Measurements from ENCODE around the gene SIGLEC9. TPM values are rescaled to one million over a fixed set of nuclear protein-coding genes. Genes with fewer than 3 reads are reported as not detected.

SIGLEC9 gene
- total RNA-seq, 2 experiments from 2014 or later, result 0.26 TPM; not detected in 1

GRCh38 chr19:51145916-51146493, 21.3 kb downstream of the SIGLEC9 start:
- Mint-ChIP-seq H3K9me3 (ENCODE audit: low read depth) (no peaks in the 10 kb centered on the region), H3K36me3 (no peaks in the 10 kb centered on the region), H3K4me1 (no peaks in the 10 kb centered on the region)

DNA sequence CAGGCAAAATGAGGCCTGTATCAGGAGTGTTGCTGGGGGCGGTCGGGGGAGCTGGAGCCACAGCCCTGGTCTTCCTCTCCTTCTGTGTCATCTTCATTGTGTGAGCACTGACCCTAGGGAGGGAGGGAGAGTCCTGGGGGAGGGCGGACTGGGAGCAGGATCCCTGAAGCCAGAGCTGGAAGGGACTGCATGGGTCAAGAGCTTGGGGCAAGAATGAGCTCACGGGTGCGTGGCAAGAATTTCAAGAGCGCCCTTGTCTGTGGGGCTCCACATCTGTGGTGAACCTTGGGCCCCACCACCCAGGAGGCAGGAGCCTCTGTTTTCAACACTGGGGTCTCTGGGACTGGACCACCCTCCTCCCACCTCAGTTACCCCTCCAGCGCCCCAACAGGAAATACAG, 22.0 kb downstream of the SIGLEC9 start:
- H3K4me3 Mint-ChIP-seq, result no peak overlapping the region
- H3K9me3 Mint-ChIP-seq (ENCODE audit: low read depth), result no peaks in the 10 kb centered on the region
- H3K36me3 Mint-ChIP-seq, result no peaks in the 10 kb centered on the region
- no peak overlapping the region for H3K27ac Mint-ChIP-seq
- DNase-seq (no peak), ATAC-seq (no peak)
- no peaks in the 10 kb centered on the region for H3K4me1 Mint-ChIP-seq
- CTCF ChIA-PET, result interaction anchor here (4.4 kb wide), 1 partner anchor 11 kb away, joined by 21 read pairs; no protein-coding TSS in a partner anchor
- peaks cover 37% of the 10 kb centered on the region for H3K27me3 Mint-ChIP-seq

More at GRCh38 chr19:51145916-51146493, 21.3 kb downstream of the SIGLEC9 start:
- ATAC-seq (no peak), DNase-seq (no peak)
- Mint-ChIP-seq H3K27me3 (peaks cover 33% of the 10 kb centered on the region), H3K4me3 (no peak overlapping the region), H3K27ac (no peak overlapping the region)
- CTCF ChIA-PET, result interaction anchor here (4.4 kb wide), 1 partner anchor 12 kb away, joined by 21 read pairs; no protein-coding TSS in a partner anchor

- no peaks in the 10 kb centered on the region for H3K9me3 Mint-ChIP-seq (ENCODE audit: low read depth)
- H3K4me1 Mint-ChIP-seq, result no peaks in the 10 kb centered on the region
- H3K36me3 Mint-ChIP-seq, result no peaks in the 10 kb centered on the region
- CTCF ChIA-PET, result interaction anchor here (4.4 kb wide), 1 partner anchor 10 kb away, joined by 21 read pairs; no protein-coding TSS in a partner anchor
- no peak overlapping the region for H3K27ac Mint-ChIP-seq
- H3K4me3 Mint-ChIP-seq, result no peak overlapping the region
- peak; percentile 5 for DNase-seq
- H3K27me3 Mint-ChIP-seq, result peaks cover 39% of the 10 kb centered on the region
- ATAC-seq, result no peak
These were observed 23.0 kb downstream of the SIGLEC9 start for GRCh38 chr19:51147663-51148062.

DNA sequence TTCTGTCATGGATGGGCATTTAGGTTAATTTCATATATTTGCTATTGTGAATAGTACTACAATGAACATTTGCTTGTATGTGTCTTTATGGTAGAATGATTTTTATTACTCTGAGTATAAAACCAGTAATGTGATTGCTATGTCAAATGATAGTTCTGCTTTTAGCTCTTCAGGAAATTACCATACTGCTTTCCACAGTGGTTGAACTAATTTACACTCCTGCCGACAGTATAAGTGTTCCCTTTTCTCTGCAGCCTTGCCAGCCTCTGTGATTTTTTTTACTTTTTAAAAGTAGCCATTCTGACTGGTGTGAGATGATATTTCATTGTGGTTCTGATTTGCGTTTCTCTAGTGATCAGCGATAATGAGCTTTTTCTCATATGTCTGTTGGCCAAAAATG, 23.9 kb downstream of the SIGLEC9 start:
- no peak overlapping the region for H3K27ac Mint-ChIP-seq
- H3K4me1 Mint-ChIP-seq, result no peaks in the 10 kb centered on the region
- no peak for DNase-seq
- no peaks in the 10 kb centered on the region for H3K9me3 Mint-ChIP-seq (ENCODE audit: low read depth)
- H3K4me3 Mint-ChIP-seq, result no peak overlapping the region
- H3K36me3 Mint-ChIP-seq, result no peaks in the 10 kb centered on the region
- ATAC-seq, result no peak
- H3K27me3 Mint-ChIP-seq, result peaks cover 48% of the 10 kb centered on the region
- CTCF ChIA-PET, result interaction anchor here (1.2 to 2.3 kb wide), 3 partner anchors 10 to 111 kb away, joined by 4 to 8 read pairs (median 7); no protein-coding TSS in a partner anchor

- peaks cover 57% of the 10 kb centered on the region for H3K27me3 Mint-ChIP-seq
- DNase-seq (peak; percentile 11), ATAC-seq (no peak)
- CTCF ChIA-PET, result interaction anchor here (2.3 kb wide), 2 partner anchors 8 to 109 kb away, joined by 7 to 8 read pairs; no protein-coding TSS in a partner anchor
- H3K4me1 Mint-ChIP-seq, result no peaks in the 10 kb centered on the region
- no peaks in the 10 kb centered on the region for H3K9me3 Mint-ChIP-seq (ENCODE audit: low read depth)
- H3K27ac Mint-ChIP-seq, result no peak overlapping the region
- H3K36me3 Mint-ChIP-seq, result no peaks in the 10 kb centered on the region
- no peak overlapping the region for H3K4me3 Mint-ChIP-seq
These were observed 25.9 kb downstream of the SIGLEC9 start for GRCh38 chr19:51150627-51151026.

GRCh38 chr19:51156710-51157109, 32.0 kb downstream of the SIGLEC9 start:
- ATAC-seq, result no peak
- H3K36me3 Mint-ChIP-seq, result no peaks in the 10 kb centered on the region

GRCh38 chr19:51157265-51157664, 32.6 kb downstream of the SIGLEC9 start:
- Mint-ChIP-seq H3K4me1 (peaks cover 30% of the 10 kb centered on the region), H3K9me3 (ENCODE audit: low read depth) (no peaks in the 10 kb centered on the region), H3K27me3 (peaks cover 57% of the 10 kb centered on the region), H3K27ac (no peak overlapping the region), H3K4me3 (no peak overlapping the region), H3K36me3 (no peaks in the 10 kb centered on the region)
- ATAC-seq (no peak), DNase-seq (peak; percentile 31)
- CTCF ChIA-PET, result interaction anchor here (0.9 to 9.9 kb wide), 11 partner anchors 11 to 182 kb away, joined by 3 to 204 read pairs (median 11); partner anchors contain the start of gene SIGLECL1

More at GRCh38 chr19:51156710-51157109, 32.0 kb downstream of the SIGLEC9 start:
- Mint-ChIP-seq H3K4me3 (no peak overlapping the region), H3K9me3 (ENCODE audit: low read depth) (no peaks in the 10 kb centered on the region), H3K4me1 (peaks cover 29% of the 10 kb centered on the region), H3K27me3 (peaks cover 55% of the 10 kb centered on the region), H3K27ac (no peak overlapping the region)
- CTCF ChIA-PET, result interaction anchor here (0.9 to 9.9 kb wide), 13 partner anchors 11 to 500 kb away, joined by 3 to 204 read pairs (median 5); partner anchors contain the start of gene SIGLECL1
- DNase-seq, result peak; percentile 25

GRCh38 chr19:51158474-51159129, 33.9 kb downstream of the SIGLEC9 start:
- Mint-ChIP-seq H3K9me3 (ENCODE audit: low read depth) (no peaks in the 10 kb centered on the region), H3K4me3 (no peak overlapping the region)

GRCh38 chr19:51159656-51160055, 35.0 kb downstream of the SIGLEC9 start:
- ATAC-seq, result no peak
- Mint-ChIP-seq H3K4me3 (no peak overlapping the region), H3K4me1 (peaks cover 50% of the 10 kb centered on the region), H3K27ac (no peak overlapping the region), H3K36me3 (no peaks in the 10 kb centered on the region), H3K27me3 (peaks cover 48% of the 10 kb centered on the region), H3K9me3 (ENCODE audit: low read depth) (no peaks in the 10 kb centered on the region)
- CTCF ChIA-PET, result interaction anchor here (1.7 to 9.9 kb wide), 10 partner anchors 10 to 235 kb away, joined by 4 to 204 read pairs (median 13); no protein-coding TSS in a partner anchor
- DNase-seq, result no peak

More at GRCh38 chr19:51158474-51159129, 33.9 kb downstream of the SIGLEC9 start:
- Mint-ChIP-seq H3K36me3 (no peaks in the 10 kb centered on the region), H3K4me1 (peaks cover 40% of the 10 kb centered on the region), H3K27ac (peak overlapping the region; percentile 53), H3K27me3 (peaks cover 48% of the 10 kb centered on the region)
- ATAC-seq (peak; percentile 87), DNase-seq (peak; percentile 89)
- CTCF ChIA-PET, result interaction anchor here (0.5 to 9.9 kb wide), 31 partner anchors 9 to 316 kb away, joined by 3 to 204 read pairs (median 5); partner anchors contain the start of genes CTU1 and SIGLECL1

GRCh38 chr19:51161266-51161665, 36.6 kb downstream of the SIGLEC9 start:
- Mint-ChIP-seq H3K4me3 (no peak overlapping the region), H3K27me3 (peaks cover 46% of the 10 kb centered on the region), H3K4me1 (peaks cover 55% of the 10 kb centered on the region), H3K36me3 (no peaks in the 10 kb centered on the region), H3K9me3 (ENCODE audit: low read depth) (no peaks in the 10 kb centered on the region), H3K27ac (no peak overlapping the region)
- CTCF ChIA-PET, result interaction anchor here (1.2 to 9.9 kb wide), 3 partner anchors 9 to 98 kb away, joined by 4 to 204 read pairs (median 4); no protein-coding TSS in a partner anchor
- DNase-seq (no peak), ATAC-seq (no peak)

- ATAC-seq (no peak), DNase-seq (no peak)
- H3K9me3 Mint-ChIP-seq (ENCODE audit: low read depth), result no peaks in the 10 kb centered on the region
- no peak overlapping the region for H3K27ac Mint-ChIP-seq
- peaks cover 62% of the 10 kb centered on the region for H3K4me1 Mint-ChIP-seq
- no peak overlapping the region for H3K4me3 Mint-ChIP-seq
- CTCF ChIA-PET, result interaction anchor here (0.7 to 9.9 kb wide), 4 partner anchors 8 to 279 kb away, joined by 3 to 204 read pairs (median 4); no protein-coding TSS in a partner anchor
- H3K36me3 Mint-ChIP-seq, result no peaks in the 10 kb centered on the region
- peaks cover 46% of the 10 kb centered on the region for H3K27me3 Mint-ChIP-seq
These were observed 37.3 kb downstream of the SIGLEC9 start for GRCh38 chr19:51161867-51162496.

GRCh38 chr19:51163257-51163656, 38.6 kb downstream of the SIGLEC9 start:
- ATAC-seq, result no peak
- no peak for DNase-seq
- Mint-ChIP-seq H3K4me1 (peaks cover 70% of the 10 kb centered on the region), H3K27ac (no peak overlapping the region), H3K27me3 (peaks cover 42% of the 10 kb centered on the region), H3K36me3 (no peaks in the 10 kb centered on the region), H3K4me3 (no peak overlapping the region), H3K9me3 (ENCODE audit: low read depth) (no peaks in the 10 kb centered on the region)
- CTCF ChIA-PET, result interaction anchor here (1.4 to 9.9 kb wide), 2 partner anchors 15 to 96 kb away, joined by 4 to 204 read pairs; no protein-coding TSS in a partner anchor

DNA sequence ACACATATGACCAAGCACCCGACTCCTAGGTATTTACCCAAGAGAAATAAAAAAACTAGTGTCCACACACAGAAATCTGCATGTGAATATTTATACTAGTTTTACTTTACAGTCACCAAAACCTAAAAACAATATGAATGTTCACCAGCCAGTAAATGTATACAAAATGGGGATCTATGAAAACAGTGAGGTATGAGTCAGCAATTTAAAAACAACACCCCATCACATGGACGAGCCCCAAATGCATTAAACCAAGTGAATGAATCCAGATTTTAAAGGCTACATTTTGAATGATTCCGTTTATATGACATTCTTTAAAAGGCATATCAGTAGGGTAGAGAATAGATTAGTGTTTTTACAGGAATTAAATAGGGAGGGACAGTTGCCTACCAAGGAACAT, 39.5 kb downstream of the SIGLEC9 start:
- DNase-seq, result no peak
- ATAC-seq, result no peak
- no peaks in the 10 kb centered on the region for H3K36me3 Mint-ChIP-seq
- H3K27ac Mint-ChIP-seq, result no peak overlapping the region
- no peak overlapping the region for H3K4me3 Mint-ChIP-seq
- CTCF ChIA-PET, result interaction anchor here (1.1 kb wide), 1 partner anchor 94 kb away, joined by 4 read pairs; no protein-coding TSS in a partner anchor
- peaks cover 38% of the 10 kb centered on the region for H3K27me3 Mint-ChIP-seq
- H3K4me1 Mint-ChIP-seq, result peaks cover 71% of the 10 kb centered on the region
- H3K9me3 Mint-ChIP-seq (ENCODE audit: low read depth), result no peaks in the 10 kb centered on the region

Measured in activated CD8-positive, alpha-beta memory T cell treated with anti-CD3 and anti-CD28 coated beads, Interleukin-2, amount 10 ng/mL, durations not matched to agents 7 days and 5 days (primary cell).